Non-pigmented ciliary epithelial cell (primary cell): Measurements from ENCODE around the gene ANTXR1.
A peak's percentile ranks its signal among the peaks of the same experiment; 100 is the strongest.

Experiments used
- DNase-seq: peaks from one replicate; pipeline ENCODE4 v3.0.0-alpha.2; 2010; ENCODE audit warnings: low read depth

Gene ANTXR1

GRCh38 chr2:69134306-69134945 is 121.4 kb downstream of the ANTXR1 start:
- DNase-seq = no peak

DNA sequence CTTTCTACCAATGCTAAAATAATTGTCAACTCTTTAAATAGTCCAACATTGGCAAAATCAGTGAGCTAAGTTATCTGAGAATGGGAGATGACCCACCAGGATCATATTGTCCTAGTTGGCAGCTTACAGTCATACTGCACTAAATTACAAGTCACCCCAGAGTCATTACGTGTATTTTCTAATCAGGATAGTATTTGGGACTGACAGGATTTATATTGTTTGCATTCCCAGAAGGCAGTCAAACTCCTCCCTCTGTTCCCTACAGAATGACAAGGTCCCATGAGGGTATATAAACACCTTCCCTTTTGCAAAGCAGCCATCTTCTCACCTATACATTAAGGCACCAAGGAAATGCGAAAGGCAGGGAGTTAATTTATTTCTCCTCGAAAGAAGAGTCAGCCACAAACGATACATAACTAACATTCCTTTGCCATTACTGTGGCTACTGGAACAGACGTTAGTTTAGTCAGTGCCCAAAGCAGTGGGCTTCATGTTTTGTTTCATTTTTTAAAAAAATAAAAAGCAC is 125.3 kb downstream of the ANTXR1 start:
- DNase-seq = peak; percentile 63

DNA sequence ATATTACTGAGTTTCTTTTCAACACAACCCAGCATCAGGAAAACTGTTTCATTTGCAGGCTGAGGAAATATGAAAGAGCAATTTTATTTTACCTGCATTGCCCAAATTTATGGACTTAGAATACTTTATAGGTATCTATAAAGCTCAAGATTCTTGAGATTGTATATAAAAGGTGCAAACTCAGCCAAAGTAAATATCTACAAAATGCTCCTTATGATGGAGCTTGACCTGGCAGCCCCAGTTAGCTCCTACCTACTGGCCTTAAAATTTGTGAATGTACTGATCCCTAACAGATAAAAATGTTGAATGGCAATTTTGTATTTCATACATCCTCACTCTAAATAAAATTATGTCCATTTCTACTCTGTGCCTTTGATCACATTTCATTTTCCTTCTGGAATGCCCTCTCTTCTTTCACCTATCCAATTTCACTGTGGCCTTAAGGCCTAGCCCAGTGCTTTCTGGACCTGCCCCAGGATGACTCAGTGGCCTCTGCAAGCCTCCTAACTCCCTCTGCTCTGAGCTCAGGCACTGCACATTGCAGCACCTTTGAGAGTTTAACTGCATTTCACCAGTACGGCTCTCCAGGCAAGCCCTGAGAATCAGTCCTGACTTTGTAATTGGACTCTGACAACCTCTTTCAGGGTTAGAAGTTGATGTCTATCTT is 125.9 kb downstream of the ANTXR1 start:
- peak; percentile 63 for DNase-seq

DNA sequence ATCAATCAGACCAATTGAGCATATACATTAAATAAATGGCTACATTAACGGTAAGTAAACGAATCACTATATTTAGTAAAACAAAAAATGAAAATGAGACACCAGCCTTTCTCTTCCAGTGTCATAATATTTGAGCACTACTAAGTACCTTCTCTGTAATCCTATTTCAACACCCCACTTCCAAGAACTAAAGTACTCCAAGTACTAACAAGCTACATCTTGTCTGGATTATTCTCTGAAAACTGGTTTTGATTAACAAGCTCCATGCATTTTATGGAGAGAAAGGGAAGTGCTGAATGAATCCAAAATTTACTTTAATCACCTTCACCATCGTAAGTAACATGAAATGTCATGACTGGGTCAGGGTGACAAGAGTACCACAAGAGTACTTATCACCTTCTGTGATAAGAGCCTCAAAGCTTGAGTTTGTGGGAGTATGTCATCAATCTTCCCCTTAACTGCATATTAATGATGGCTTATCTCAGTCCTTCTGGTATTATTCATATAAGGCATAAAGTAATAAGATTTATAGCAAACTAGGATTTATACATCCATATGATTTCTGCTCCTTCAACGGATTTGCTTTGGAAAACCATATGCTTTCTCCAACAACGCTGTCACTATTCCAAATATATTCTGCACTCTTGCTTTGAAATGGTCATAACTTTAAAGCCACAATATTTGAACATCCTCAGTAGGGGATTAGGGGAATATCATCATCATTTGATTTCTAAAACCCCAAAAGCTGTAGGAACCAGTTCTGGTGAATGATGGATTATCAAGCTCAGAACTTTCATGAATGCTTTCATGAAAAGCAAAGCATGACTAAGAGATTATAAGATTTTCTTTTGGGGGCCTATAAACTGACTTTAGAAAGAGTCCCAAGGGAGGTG is 127.0 kb downstream of the ANTXR1 start:
- DNase-seq = no peak

GRCh38 chr2:69141061-69141460 is 128.1 kb downstream of the ANTXR1 start:
- no peak for DNase-seq

GRCh38 chr2:69143748-69144360 is 130.9 kb downstream of the ANTXR1 start:
- DNase-seq = no peak

DNA sequence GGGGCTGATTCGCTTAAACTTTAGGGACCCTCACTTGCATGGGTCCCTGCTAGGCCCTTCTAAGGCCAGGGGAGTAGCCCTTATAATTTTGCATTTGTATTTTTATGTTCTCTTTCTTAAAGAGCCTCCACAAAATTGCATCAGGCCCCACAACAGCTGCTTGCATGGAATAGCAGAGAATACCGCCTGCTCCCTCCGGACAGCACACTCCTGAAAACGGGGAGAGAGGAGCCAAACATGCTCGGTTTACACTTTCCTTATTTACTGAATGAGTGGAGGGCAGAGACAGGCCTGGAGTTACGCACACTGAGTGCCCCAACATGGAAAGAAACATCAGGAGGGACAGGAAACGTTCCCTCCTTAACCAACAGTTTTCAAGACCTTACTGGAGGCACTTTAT is 132.2 kb downstream of the ANTXR1 start:
- no peak for DNase-seq

DNA sequence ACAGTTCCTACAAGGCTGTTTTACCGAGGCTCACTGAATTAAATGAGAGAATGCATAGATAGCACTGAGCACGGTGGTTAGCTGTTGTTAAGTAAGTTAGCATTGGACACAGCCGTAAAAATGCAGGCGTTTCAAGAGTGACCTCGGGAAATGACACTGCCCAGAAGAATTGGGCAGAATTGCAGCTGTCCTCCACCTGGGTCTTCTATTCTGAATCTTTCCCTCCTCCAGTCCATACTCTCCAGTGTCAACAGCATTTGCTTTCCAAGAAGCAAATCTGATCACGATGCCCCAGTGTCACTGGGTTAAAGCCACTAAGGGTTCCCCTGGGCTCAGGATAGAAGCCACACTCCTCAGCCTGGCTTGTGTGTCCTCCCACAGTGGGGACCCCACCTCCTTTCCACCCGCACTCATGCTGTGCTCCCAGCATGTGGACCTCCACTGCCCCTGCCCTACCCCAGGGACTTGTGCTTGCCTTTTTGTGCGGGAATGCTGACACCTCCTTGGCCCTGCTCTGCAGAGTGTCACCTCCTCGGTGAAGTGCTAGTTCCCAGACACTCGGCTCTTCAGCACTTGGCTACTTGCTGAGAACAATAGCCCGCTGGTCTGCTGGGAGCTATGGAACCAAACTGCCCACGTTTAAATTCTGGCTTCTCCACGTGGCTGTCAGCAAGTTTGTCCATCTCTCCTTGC is 135.0 kb downstream of the ANTXR1 start:
- no peak for DNase-seq

GRCh38 chr2:69149631-69150215 is 136.7 kb downstream of the ANTXR1 start:
- no peak for DNase-seq

GRCh38 chr2:69151931-69152330 is 139.0 kb downstream of the ANTXR1 start:
- no peak for DNase-seq

DNA sequence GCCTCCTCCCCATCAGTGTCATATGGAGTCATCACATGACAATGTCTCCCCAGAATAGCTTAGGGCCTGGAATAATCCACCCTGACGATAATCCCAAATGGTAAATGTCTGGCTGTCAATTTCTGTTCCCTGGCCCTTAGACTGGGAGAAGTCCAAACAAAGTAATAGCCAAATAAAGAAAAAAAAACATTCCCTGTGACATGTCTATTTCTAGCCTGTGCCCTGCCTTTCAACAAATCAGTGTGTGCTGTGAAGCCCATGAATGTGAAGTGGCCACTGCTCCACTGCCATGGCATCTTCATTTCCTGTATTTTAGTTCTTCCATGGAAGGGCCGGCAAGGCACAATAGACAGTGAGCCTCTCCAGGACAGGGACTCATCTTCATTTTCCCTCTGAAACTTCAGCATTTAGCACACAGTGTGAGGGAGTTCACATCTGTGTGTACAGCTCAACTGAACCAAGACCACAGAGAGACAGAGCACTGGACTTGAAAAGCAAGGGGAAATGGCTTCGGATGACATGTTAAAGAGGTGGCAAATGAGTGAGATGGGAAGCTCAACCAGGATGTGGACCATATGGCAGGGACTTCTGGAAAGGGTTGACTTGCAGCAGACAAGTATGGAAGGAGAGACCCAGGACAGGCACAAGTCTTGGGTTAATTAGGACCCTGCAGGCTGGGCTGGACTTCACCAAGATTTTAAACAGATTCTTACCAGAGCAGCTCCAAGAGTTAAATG is 140.0 kb downstream of the ANTXR1 start:
- DNase-seq = no peak

GRCh38 chr2:69154106-69154505 is 141.1 kb downstream of the ANTXR1 start:
- no peak for DNase-seq

- DNase-seq = no peak
Measured at GRCh38 chr2:69156624-69157023, 143.6 kb downstream of the ANTXR1 start.

GRCh38 chr2:69157441-69157840 is 144.5 kb downstream of the ANTXR1 start:
- DNase-seq = no peak

DNA sequence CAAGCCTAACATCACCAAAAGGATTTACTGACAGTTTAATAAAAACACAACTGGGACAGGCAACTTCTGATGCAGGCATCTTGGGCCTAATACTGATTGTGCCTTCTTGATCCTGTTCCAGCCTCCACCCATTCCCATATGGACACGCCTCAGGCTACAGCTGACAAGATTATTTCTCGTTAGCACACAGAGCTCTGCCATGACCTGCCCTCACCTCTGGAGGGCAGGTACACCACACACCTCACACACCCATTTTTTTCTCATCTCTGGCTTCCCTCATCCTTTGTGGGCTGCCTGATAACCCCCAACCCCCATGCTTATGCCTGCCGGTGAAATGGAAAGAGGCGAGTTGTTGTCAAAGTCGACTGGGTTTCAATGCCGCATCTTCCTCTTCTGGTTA is 147.0 kb downstream of the ANTXR1 start:
- DNase-seq = no peak

- DNase-seq = no peak
Measured at GRCh38 chr2:69162057-69162456, 149.1 kb downstream of the ANTXR1 start.

- DNase-seq = peak; percentile 91
Measured at GRCh38 chr2:69163109-69163508, 150.1 kb downstream of the ANTXR1 start.

- no peak for DNase-seq
Measured at GRCh38 chr2:69163556-69163955, 150.6 kb downstream of the ANTXR1 start.

- peak; percentile 93 for DNase-seq
Measured at GRCh38 chr2:69164061-69164778, 151.2 kb downstream of the ANTXR1 start.
